HG03064 (cell line): Measurements from ENCODE around the gene PRPF8.
"Not testable (repeated sequence)": the region's sequence is repeated elsewhere in the genome, so short reads cannot be mapped to it uniquely, and the experiment has no call there.

ENCODE experiments used
- ATAC-seq: cut with Tn5 transposase; IDR thresholded peaks from one replicate; pipeline ENCODE4 v1.9.1; 2021; ENCODE audit warnings: low read depth; ENCODE audit not compliant: unreplicated experiment

The PRPF8 gene

GRCh38 chr17:1695365-1695764 is 10.7 kb upstream of the PRPF8 start:
- no peak for ATAC-seq

- no peak for ATAC-seq
Observed at GRCh38 chr17:1693339-1693738, 8.7 kb upstream of the PRPF8 start.

GRCh38 chr17:1690544-1691221 is 6.0 kb upstream of the PRPF8 start:
- no peak for ATAC-seq

- not testable (repeated sequence) for ATAC-seq
Observed at GRCh38 chr17:1688405-1688804, 3.7 kb upstream of the PRPF8 start.

- no peak for ATAC-seq
Observed at GRCh38 chr17:1686086-1686485, 1.4 kb upstream of the PRPF8 start.

GRCh38 chr17:1683459-1683858 is 1.2 kb downstream of the PRPF8 start:
- no peak for ATAC-seq

GRCh38 chr17:1676401-1676800 is 8.3 kb downstream of the PRPF8 start:
- ATAC-seq = no peak

GRCh38 chr17:1673041-1673785 is 11.5 kb downstream of the PRPF8 start:
- ATAC-seq = no peak

- not testable (repeated sequence) for ATAC-seq
Observed at GRCh38 chr17:1663934-1664333, 20.7 kb downstream of the PRPF8 start.

- no peak for ATAC-seq
Observed at GRCh38 chr17:1661045-1661444, 23.6 kb downstream of the PRPF8 start.

GRCh38 chr17:1658100-1658499 is 26.6 kb downstream of the PRPF8 start:
- no peak for ATAC-seq

GRCh38 chr17:1653735-1654134 is 30.9 kb downstream of the PRPF8 start:
- no peak for ATAC-seq

GRCh38 chr17:1652794-1653193 is 31.9 kb downstream of the PRPF8 start:
- not testable (repeated sequence) for ATAC-seq

- ATAC-seq = no peak
Observed at GRCh38 chr17:1651559-1651844, 33.2 kb downstream of the PRPF8 start.

- no peak for ATAC-seq
Observed at GRCh38 chr17:1650731-1651558, 33.7 kb downstream of the PRPF8 start.

GRCh38 chr17:1649844-1650501 is 34.7 kb downstream of the PRPF8 start, which contains the start of gene RILP:
Gene RILP (minus strand): TSS chr17:1649866. CDS start chr17:1649804, 62 bp downstream.
- no peak for ATAC-seq

- ATAC-seq = no peak
Observed at GRCh38 chr17:1648963-1649843, 35.5 kb downstream of the PRPF8 start.

GRCh38 chr17:1648173-1648962 is 36.3 kb downstream of the PRPF8 start:
- ATAC-seq = no peak

- no peak for ATAC-seq
Observed at GRCh38 chr17:1647802-1648171, 36.9 kb downstream of the PRPF8 start.
